Spleen (tissue), 11 donors: ENCODE measurements around the gene HIVEP3. TPM values are rescaled to one million over a fixed set of nuclear protein-coding genes. Genes with fewer than 3 reads are reported as not detected.

Experiments
- polyA plus RNA-seq, 3 donors: library from polyadenylated mRNA; stranded (reverse); fragments of 200-250 nt; gene quantifications; one replicate each; pipeline ENCODE4 v1.2.1, GENCODE V29; 2013
- small RNA-seq, 4 donors: library from RNA; depleted of rRNA; stranded (forward); fragments of <200 nt; gene quantifications; one replicate each; pipeline ENCODE3, GENCODE V24; 2016
- total RNA-seq, 7 donors: library from RNA; depleted of rRNA in 3 of 7; stranded (reverse); fragments of >200 nt in 3 of 7; fragmentation: NEBNext Ultra II Directional in 4 of 7; extraction: Animal tissue kit (Norgen Biotek cat#: 25700) in 4 of 7; gene quantifications; one replicate each; pipeline versions ENCODE4 v1.1.0 to v1.2.1, GENCODE V29; 2016 to 2021
- donor health status: healthy with polysubstance abuse.
- donor health status: DM: no; HTN: no; CAD: no; lungs with moderate emphysema.
- donor health status: DM: no; HTN: no; CAD: no.
- donor health status: Bipolar disorder and iron deficiency.
- donor health status: healthy.
- donor health status: DM: no; HTN: no; CAD: no.
- donor health status: DM: yes; HTN: yes; CAD: no.

Gene HIVEP3
- total and polyA plus RNA-seq, 10 donors, result 2.4 to 21.2 (median 8.2) TPM

Small RNA genes lying within 50 kb of the gene (small RNA-seq; reads per million reads assigned to genes)
- gene RNA5SP45, result 0 to 0.08 (median 0.06) reads per million in 4 donors

Other genes with a start within 250 kb of the HIVEP3 start
- not detected for gene GUCA2B, start 234.5 kb upstream of the HIVEP3 start, total RNA-seq
- not detected for gene GUCA2B, start 234.5 kb upstream of the HIVEP3 start, polyA plus RNA-seq
- gene GUCA2A, start 245.8 kb upstream of the HIVEP3 start, total RNA-seq, result not detected
- not detected for gene GUCA2A, start 245.8 kb upstream of the HIVEP3 start, polyA plus RNA-seq